H1 (cell line): ENCODE results near the gene MUC5AC. TPM values are rescaled to one million over a fixed set of nuclear protein-coding genes. Genes with fewer than 3 reads are reported as not detected.

Experiments used
- CTCF ChIA-PET: fragments of 300-600 bp; sonication (Branson Sonifier 250); formaldehyde crosslinking; loops from one replicate; lab custom pipeline; 2021; ENCODE audit not compliant: partially characterized antibody; lab: Charles Lee
- POLR2A ChIA-PET: fragments of 300-600 bp; sonication (Branson Sonifier 250); formaldehyde crosslinking; loops from one replicate; lab custom pipeline; 2021; ENCODE audit warnings: inconsistent platforms; ENCODE audit not compliant: partially characterized antibody; lab: Charles Lee
- DNase-seq, 2 experiments: peaks; one replicate each; pipeline versions ENCODE4 v3.0.0 to v3.0.0-alpha.2; 2010 to 2022; ENCODE audit warnings: low spot score in 2 of 2, low read depth in 1 of 2, mixed read lengths in 1 of 2
- FAIRE-seq: peaks from 2 replicates; lab custom pipeline; 2011; peaks lifted over from hg19 to GRCh38; lab: Jason Lieb, UNC
- H2AFZ ChIP-seq: 2 replicates; pipeline ENCODE4 v1.8.1; 2012; ENCODE audit warnings: low read length, inconsistent platforms
- H2AK5ac ChIP-seq: 2 replicates; pipeline ENCODE4 v1.6.1; 2013; ENCODE audit warnings: low read depth, low read length
- H2BK120ac ChIP-seq: replicated peaks from 2 replicates; pipeline ENCODE3; 2013; ENCODE audit warnings: low read depth, low read length, inconsistent platforms
- H2BK12ac ChIP-seq: 2 replicates; pipeline ENCODE4 v1.6.1; 2013; ENCODE audit warnings: low read depth, low read length
- H2BK15ac ChIP-seq: 2 replicates; pipeline ENCODE4 v1.6.1; 2013; ENCODE audit warnings: low read length
- H2BK20ac ChIP-seq: 2 replicates; pipeline ENCODE4 v1.6.1; 2013; ENCODE audit warnings: low read length
- H2BK5ac ChIP-seq: 2 replicates; pipeline ENCODE4 v1.6.1; 2013; ENCODE audit warnings: low read depth, low read length
- H3K14ac ChIP-seq: 2 replicates; pipeline ENCODE4 v1.6.1; 2013; ENCODE audit warnings: inconsistent platforms; ENCODE audit not compliant: insufficient read length
- H3K18ac ChIP-seq: 2 replicates; pipeline ENCODE4 v1.6.1; 2013; ENCODE audit warnings: low read length; ENCODE audit errors: extremely low read depth
- H3K23ac ChIP-seq: 2 replicates; pipeline ENCODE4 v1.6.1; 2013; ENCODE audit warnings: inconsistent platforms; ENCODE audit not compliant: insufficient read length
- H3K23me2 ChIP-seq: 2 replicates; pipeline ENCODE4 v1.6.1; 2013; ENCODE audit warnings: low read depth, low read length
- H3K27ac ChIP-seq: 2 replicates; pipeline ENCODE4 v1.6.1; 2011; ENCODE audit warnings: low read depth, low read length, inconsistent platforms
- H3K27me3 ChIP-seq, 4 experiments: replicated peaks in 1 of 4; 1 replicate in 1 of 4; 2 replicates in 3 of 4; pipeline versions ENCODE4 v1.6.1 to v1.8.1; 2011 to 2013; ENCODE audit warnings: low read length in 3 of 4, mild to moderate bottlenecking in 3 of 4, inconsistent platforms in 2 of 4, mixed read lengths in 2 of 4, moderate library complexity in 1 of 4; ENCODE audit not compliant: control insufficient read depth in 3 of 4, insufficient read depth in 3 of 4; ENCODE audit errors: extremely low read depth in 1 of 4
- H3K36me3 ChIP-seq, 4 experiments: 2 replicates each; pipeline versions ENCODE4 v1.6.1 to v1.8.1; 2011 to 2013; ENCODE audit warnings: mild to moderate bottlenecking in 4 of 4, low read length in 3 of 4, moderate library complexity in 2 of 4, control low read depth in 1 of 4, inconsistent platforms in 1 of 4; ENCODE audit not compliant: insufficient read depth in 4 of 4, control insufficient read depth in 2 of 4
- H3K4ac ChIP-seq: replicated peaks from 2 replicates; pipeline ENCODE3; 2013; ENCODE audit warnings: low read length, low read depth, mixed read lengths, inconsistent platforms; ENCODE audit not compliant: insufficient read length
- H3K4me1 ChIP-seq, 4 experiments: replicated peaks in 1 of 4; 1 replicate in 1 of 4; 2 replicates in 3 of 4; pipeline versions ENCODE4 v1.6.1 to v1.8.1; 2011 to 2013; ENCODE audit warnings: low read length in 3 of 4, inconsistent platforms in 2 of 4, mixed read lengths in 1 of 4; ENCODE audit not compliant: insufficient read depth in 4 of 4, control insufficient read depth in 3 of 4
- H3K4me2 ChIP-seq, 2 experiments: 2 replicates each; pipeline versions ENCODE4 v1.6.1 to v1.8.1; 2011 to 2013; ENCODE audit warnings: low read depth in 2 of 2, low read length in 2 of 2, control low read depth in 1 of 2, inconsistent platforms in 1 of 2, mild to moderate bottlenecking in 1 of 2; ENCODE audit not compliant: insufficient read depth in 1 of 2
- H3K4me3 ChIP-seq, 4 experiments: fragments of 200-600, 300-600 bp in 1 of 4; sonication (generic), shearing (Covaris generic), sonication (Bioruptor Twin) in 1 of 4; 2 replicates each; pipeline versions ENCODE4 v1.5.1 to v1.8.1; 2011 to 2016; ENCODE audit warnings: low read length in 4 of 4, low read depth in 3 of 4, control low read depth in 2 of 4, inconsistent platforms in 2 of 4, mild to moderate bottlenecking in 2 of 4, mixed read lengths in 1 of 4, moderate library complexity in 1 of 4; ENCODE audit not compliant: insufficient read depth in 2 of 4; ENCODE audit errors: extremely low read depth in 1 of 4
- H3K56ac ChIP-seq: replicated peaks from 2 replicates; pipeline ENCODE3; 2013; ENCODE audit warnings: low read depth, mild to moderate bottlenecking, mixed read lengths, low read length, inconsistent platforms; ENCODE audit not compliant: insufficient read length
- H3K79me1 ChIP-seq: 2 replicates; pipeline ENCODE4 v1.6.1; 2013; ENCODE audit warnings: low read depth, low read length, control low read depth
- H3K79me2 ChIP-seq, 2 experiments: 2 replicates each; pipeline versions ENCODE4 v1.6.1 to v1.8.1; 2012 to 2013; ENCODE audit warnings: low read length in 2 of 2, mild to moderate bottlenecking in 2 of 2, inconsistent platforms in 1 of 2; ENCODE audit not compliant: insufficient read depth in 2 of 2, control insufficient read depth in 1 of 2
- H3K9ac ChIP-seq, 4 experiments: replicated peaks in 1 of 4; 1 replicate in 1 of 4; 2 replicates in 3 of 4; pipeline versions ENCODE4 v1.6.1 to v1.8.1; 2011 to 2013; ENCODE audit warnings: low read depth in 3 of 4, low read length in 3 of 4, control low read depth in 2 of 4, mild to moderate bottlenecking in 2 of 4, moderate library complexity in 2 of 4, inconsistent platforms in 1 of 4; ENCODE audit errors: extremely low read depth in 1 of 4
- H3K9me3 ChIP-seq, 2 experiments: 2 replicates each; pipeline versions ENCODE4 v1.6.1 to v1.8.1; 2012 to 2013; ENCODE audit warnings: mild to moderate bottlenecking in 2 of 2, moderate library complexity in 2 of 2, control low read depth in 1 of 2, inconsistent platforms in 1 of 2, low read depth in 1 of 2, low read length in 1 of 2, mixed read lengths in 1 of 2; ENCODE audit not compliant: insufficient read depth in 2 of 2
- H4K20me1 ChIP-seq, 2 experiments: replicated peaks in 1 of 2; 2 replicates each; pipeline versions ENCODE3 to v1.8.1; 2011 to 2013; ENCODE audit warnings: inconsistent platforms in 2 of 2, low read length in 2 of 2, mild to moderate bottlenecking in 1 of 2; ENCODE audit not compliant: insufficient read depth in 2 of 2, control insufficient read depth in 1 of 2
- H4K5ac ChIP-seq: 2 replicates; pipeline ENCODE4 v1.6.1; 2013; ENCODE audit warnings: low read length, low read depth, mixed read lengths, inconsistent platforms; ENCODE audit not compliant: insufficient read length
- H4K8ac ChIP-seq: 2 replicates; pipeline ENCODE4 v1.8.0; 2013; ENCODE audit warnings: mild to moderate bottlenecking, moderate library complexity, low read length, inconsistent platforms; ENCODE audit not compliant: insufficient read depth; ENCODE audit errors: extremely low read depth
- H4K91ac ChIP-seq: replicated peaks from 2 replicates; pipeline ENCODE3; 2013; ENCODE audit warnings: low read length, mixed read lengths, inconsistent platforms; ENCODE audit not compliant: insufficient read length
- ASH2L ChIP-seq: fragments of 200-600, 300-600 bp; sonication (generic); IDR thresholded peaks from one replicate; pipeline ENCODE4 v1.7.1; 2017; ENCODE audit warnings: low read length
- ATF2 ChIP-seq: IDR thresholded peaks from 2 replicates; pipeline ENCODE4 v1.6.1; 2012; ENCODE audit warnings: low read length, inconsistent platforms
- CHD2 ChIP-seq: IDR thresholded peaks from 2 replicates; pipeline ENCODE4 v1.6.1; 2012; ENCODE audit warnings: low read length, improper control_type of control experiment
- EP300 ChIP-seq, 2 experiments: IDR thresholded peaks; 1 replicate in 1 of 2; 2 replicates in 1 of 2; pipeline ENCODE4 v1.6.1; 2011 to 2012; ENCODE audit warnings: low read depth in 2 of 2, low read length in 2 of 2, mild to moderate bottlenecking in 2 of 2, borderline replicate concordance in 1 of 2, inconsistent platforms in 1 of 2, moderate library complexity in 1 of 2
- HDAC6 ChIP-seq: IDR thresholded peaks from one replicate; pipeline ENCODE4 v1.7.1; 2012; ENCODE audit warnings: low read depth, mild to moderate bottlenecking, inconsistent platforms, low read length, moderate library complexity
- KDM1A ChIP-seq: fragments of 200-600, 300-600 bp; sonication (generic); IDR thresholded peaks from 2 replicates; pipeline ENCODE4 v1.7.1; 2016; ENCODE audit warnings: mild to moderate bottlenecking, low read length, borderline replicate concordance
- POU5F1 ChIP-seq: IDR thresholded peaks from 2 replicates; pipeline ENCODE4 v1.6.1; 2011; ENCODE audit warnings: low read depth, mild to moderate bottlenecking, low read length, moderate library complexity
- SAP30 ChIP-seq: fragments of 300-600 bp; sonication (generic); IDR thresholded peaks from 2 replicates; pipeline ENCODE4 v1.7.1; 2012; ENCODE audit warnings: low read length, moderate library complexity, mild to moderate bottlenecking, inconsistent platforms; ENCODE audit not compliant: insufficient read depth, insufficient replicate concordance
- SIRT6 ChIP-seq: IDR thresholded peaks from one replicate; pipeline ENCODE4 v1.7.1; 2012; ENCODE audit warnings: low read length, inconsistent platforms
- SRF ChIP-seq: IDR thresholded peaks from 2 replicates; pipeline ENCODE4 v1.6.1; 2011; ENCODE audit warnings: mild to moderate bottlenecking, low read depth, low read length, moderate library complexity
- TAF7 ChIP-seq: optimal IDR thresholded peaks from 2 replicates; pipeline ENCODE3; 2011; ENCODE audit warnings: low read depth, mild to moderate bottlenecking, inconsistent platforms, low read length, moderate library complexity, borderline replicate concordance
- WGBS, 2 experiments: shearing (Covaris generic) in 1 of 2; methylation state at CpG; one replicate each; pipeline versions ENCODE4 v1.1.6 to v1.1.7; 2013 to 2015; ENCODE audit warnings: low lambda C conversion rate in 2 of 2, mixed read lengths in 2 of 2, inconsistent platforms in 1 of 2, low coverage in 1 of 2, missing lambda C conversion rate in 1 of 2; ENCODE audit not compliant: insufficient replicate concordance in 2 of 2, insufficient coverage in 1 of 2, insufficient read length in 1 of 2; ENCODE audit errors: extremely low coverage in 1 of 2, missing lambda C conversion rate in 1 of 2; 5-methylcytosine and 5-hydroxymethylcytosine counted together
- polyA plus RNA-seq, 7 experiments: library from polyadenylated mRNA; depleted of rRNA in 3 of 7; stranded (reverse) in 5 of 7; unstranded in 2 of 7; fragments of >200 nt in 5 of 7; fragments of 200-250 nt in 2 of 7; gene quantifications; 1 replicate in 5 of 7; 2 replicates in 1 of 7; 4 replicates in 1 of 7; pipeline versions ENCODE4 v1.2.1 to v1.2.3, GENCODE V29; 2011 to 2013; ENCODE audit warnings: missing spikeins in 2 of 7, mixed read lengths in 2 of 7
- total RNA-seq: library from RNA; stranded (reverse); fragmentation: NEBNext Ultra II Directional; extraction: Animal tissue kit (Norgen Biotek cat#: 25700); gene quantifications from 2 replicates; pipeline ENCODE4 v1.2.1, GENCODE V29; 2021

The MUC5AC gene
- total and polyA plus RNA-seq, 2 of the 8 experiments (the other 6 are each of a cell fraction or from before 2014, with no cell fraction given): not detected

DNA sequence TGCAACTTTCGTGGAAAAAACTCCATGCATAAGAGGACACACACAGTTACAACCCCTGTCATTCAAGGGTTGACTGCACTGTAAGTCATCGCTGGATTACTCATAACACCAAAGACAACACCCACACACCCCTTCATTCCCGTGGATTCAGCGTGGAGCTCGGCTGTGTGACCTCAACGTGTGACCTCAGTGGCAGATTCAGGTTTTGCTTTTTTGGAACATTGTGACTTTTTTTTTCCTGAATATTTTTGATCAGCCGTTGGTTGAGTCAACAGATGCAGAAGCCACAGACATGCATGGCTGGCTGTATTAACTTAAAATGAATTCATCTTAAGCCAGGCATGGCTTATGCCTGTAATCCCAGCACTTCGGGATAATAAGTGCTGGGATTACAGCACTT is 19.7 kb upstream of the MUC5AC start:
- no peak overlapping the region for H3K23ac ChIP-seq
- H4K8ac ChIP-seq: no peak overlapping the region
- H3K4me2 ChIP-seq: no peak overlapping the region
- POLR2A ChIA-PET: no interaction called here
- H3K9me3 ChIP-seq: peaks cover 16 to 25% of the 10 kb centered on the region in 2 experiments; a peak in 3 of 4 replicates
- TF ChIP-seq ATF2 (no peak), EP300 (IDR thresholded peaks at IDR 0.05; ENCODE audit: borderline replicate concordance in 1 of 2, low read depth in 2 of 2, low read length in 2 of 2) (no peak), SAP30 (no peak), KDM1A (no peak), SIRT6 (no peak), SRF (no peak), HDAC6 (no peak), CHD2 (no peak), TAF7 (no peak), ASH2L (no peak), POU5F1 (no peak)
- TF ChIP-seq, all 59 proteins: peak for 0
- Histone ChIP-seq H3K79me2 (no peaks in the 10 kb centered on the region), H3K36me3 (no peaks in the 10 kb centered on the region), H2AK5ac (no peak overlapping the region), H3K56ac (no peak overlapping the region), H3K4ac (no peak overlapping the region), H3K79me1 (no peaks in the 10 kb centered on the region), H4K91ac (no peak overlapping the region), H3K23me2 (no peaks in the 10 kb centered on the region), H3K27ac (no peak overlapping the region), H3K9ac (no peak overlapping the region), H4K20me1 (no peaks in the 10 kb centered on the region), H3K14ac (no peak overlapping the region), H3K4me1 (no peaks in the 10 kb centered on the region), H2BK5ac (no peak overlapping the region), H3K27me3 (no peaks in the 10 kb centered on the region), H2AFZ (no peak overlapping the region), H4K5ac (no peak overlapping the region), H3K4me3 (no peak overlapping the region), H2BK15ac (no peak overlapping the region), H2BK120ac (no peak overlapping the region), H2BK12ac (no peak overlapping the region), H3K18ac (no peak overlapping the region), H2BK20ac (no peak overlapping the region)
- no peak for DNase-seq
- CTCF ChIA-PET: no interaction called here
- no peak for FAIRE-seq
- 76% methylated on average over 8 of the region's 8 CpGs; no CpG with 5 or more reads in 1 of the 2 experiments for WGBS, 2 experiments
